Heart left ventricle (tissue), 16 donors: ENCODE measurements around the gene MAPK4. TPM values are rescaled to one million over a fixed set of nuclear protein-coding genes. Genes with fewer than 3 reads are reported as not detected.
"Not testable (repeated sequence)": the region's sequence is repeated elsewhere in the genome, so short reads cannot be mapped to it uniquely, and the experiment has no call there.

Experiments used
- ATAC-seq, 4 donors: fragments of 200-7000 bp; cut with Tn5 transposase; one replicate each; pipeline ENCODE4 v1.9.1; 2020 to 2022; ENCODE audit warnings: moderate library complexity in 4 of 4, mild to moderate bottlenecking in 3 of 4, moderate number of reproducible peaks in 1 of 4
- DNase-seq, 5 donors: peaks; one replicate each; pipeline ENCODE4 v3.0.0-alpha.2; 2020
- H3K27ac ChIP-seq, 12 donors: fragments of 200-600 bp; sonication (generic) in 4 of 12; one replicate each; pipeline versions ENCODE4 v1.5.0 to v1.8.0; 2016 to 2022; ENCODE audit warnings: mild to moderate bottlenecking in 2 of 12
- H3K27me3 ChIP-seq, 9 donors: fragments of 200-600 bp; sonication (generic) in 2 of 9; one replicate each; pipeline versions ENCODE4 v1.5.1 to v1.8.0; 2016 to 2022; ENCODE audit warnings: mild to moderate bottlenecking in 3 of 9
- H3K36me3 ChIP-seq, 9 donors: fragments of 200-600 bp; sonication (generic) in 2 of 9; one replicate each; pipeline versions ENCODE4 v1.5.0 to v1.8.0; 2018 to 2022; ENCODE audit warnings: mild to moderate bottlenecking in 2 of 9
- H3K4me1 ChIP-seq, 12 donors: fragments of 200-600 bp; sonication (generic) in 4 of 12; one replicate each; pipeline versions ENCODE4 v1.5.0 to v1.8.0; 2016 to 2022; ENCODE audit warnings: mild to moderate bottlenecking in 3 of 12
- H3K4me3 ChIP-seq, 12 donors: fragments of 200-600 bp; sonication (generic) in 4 of 12; one replicate each; pipeline versions ENCODE4 v1.5.0 to v1.8.0; 2017 to 2022; ENCODE audit warnings: mild to moderate bottlenecking in 9 of 12, moderate library complexity in 4 of 12
- H3K9me3 ChIP-seq, 12 donors: fragments of 200-600 bp; sonication (generic) in 4 of 12; one replicate each; pipeline versions ENCODE4 v1.5.0 to v1.8.0; 2016 to 2022; ENCODE audit warnings: mild to moderate bottlenecking in 1 of 12
- CTCF ChIP-seq, 12 donors: fragments of 200-600 bp; sonication (generic) in 4 of 12; IDR thresholded peaks; one replicate each; pipeline versions ENCODE4 v1.5.0 to v1.8.0; 2018 to 2022; ENCODE audit warnings: antibody characterized with exemption in 12 of 12, mild to moderate bottlenecking in 5 of 12
- POLR2A ChIP-seq, 2 donors: fragments of 450-650 bp; IDR thresholded peaks; one replicate each; pipeline ENCODE4 v1.6.1; 2017; ENCODE audit warnings: antibody characterized with exemption in 2 of 2, mild to moderate bottlenecking in 2 of 2, moderate library complexity in 2 of 2
- WGBS, 4 donors: extraction: QIAGEN DNeasy Blood & Tissue Kit in 2 of 4; methylation state at CpG; one replicate each; pipeline versions ENCODE4 v1.1.5 to v1.1.7; 2013 to 2018; 5-methylcytosine and 5-hydroxymethylcytosine counted together
- intact Hi-C, 10 donors: fragments of 100-400 bp; cut with DNase I; formaldehyde crosslinking; loops; one replicate each; pipeline versions ENCODE4 v1.11.1 to v1.14.2; 2022
- polyA plus RNA-seq, 2 donors: library from polyadenylated mRNA; stranded (reverse); fragments of 200-250 nt; gene quantifications; one replicate each; pipeline ENCODE4 v1.2.3, GENCODE V29; 2013
- total RNA-seq, 9 donors: library from RNA; depleted of rRNA in 2 of 9; stranded (reverse); fragments of >200 nt in 2 of 9; fragmentation: NEBNext Ultra II Directional in 3 of 9; extraction: Animal tissue kit (Norgen Biotek cat#: 25700) in 3 of 9; gene quantifications; one replicate each; pipeline versions ENCODE4 v1.1.0 to v1.2.4, GENCODE V29; 2016 to 2023
- donor health status: ischemic (EF 13 %, LVEDD 7.1; RV severe dilation, severe dysfunction).
- donor health status: healthy with polysubstance abuse.
- donor health status: DM: no; HTN: yes; CAD: no.
- donor health status: DM: no; HTN: no; CAD: no.
- donor health status: ischemic (EF 25% LVEDD 6.9; RV normal size, moderate dysfunction).
- donor health status: ischemic (EF 25% LVEDD 5.7; RV mildly dilated, moderate dysfunction).
- donor health status: healthy.
- donor health status: DM: yes; HTN: yes; CAD: no.
- donor health status: ischemic (EF 35%, LVEDD 5.7; RV mildly dilated, moderate dysfunction).
- donor health status: nonischemic (EF 11% LVEDD 7.7; RV severe dilation, severe dysfunction).
- donor health status: DM: yes; HTN: yes; CAD: no.
- donor health status: PGD.
- donor health status: ischemic (EF 29% LVEDD 5.4; RV normal size, mild dysfunction).
- donor health status: nonischemic (EF 23%, LVEDD 6.1; RV moderate dilation, normal function).

The MAPK4 gene
- total and polyA plus RNA-seq, 11 donors: 8.5 to 169 (median 30.1) TPM

- H3K9me3 ChIP-seq: peaks cover 0 to 6% (median 2%) of the 10 kb centered on the region in 12 donors
- no peak for TF ChIP-seq CTCF (IDR thresholded peaks at IDR 0.05)
- TF ChIP-seq POLR2A (IDR thresholded peaks at IDR 0.05): no peak
- H3K27ac ChIP-seq: no peak overlapping the region
- 61 to 82% (median 63%) methylated on average over 3 of the region's 3 CpGs for WGBS, 4 donors
- no peaks in the 10 kb centered on the region for H3K36me3 ChIP-seq
- intact Hi-C loops: no loop called here
- H3K4me1 ChIP-seq: no peaks in the 10 kb centered on the region
- DNase-seq (no peak), ATAC-seq (no peak)
- no peaks in the 10 kb centered on the region for H3K27me3 ChIP-seq
- no peak overlapping the region for H3K4me3 ChIP-seq
Observed at GRCh38 chr18:50527636-50528307, 32.1 kb upstream of the MAPK4 start.

GRCh38 chr18:50528806-50529205, 31.1 kb upstream of the MAPK4 start:
- Histone ChIP-seq H3K4me3 (no peak overlapping the region), H3K27ac (no peak overlapping the region), H3K36me3 (no peaks in the 10 kb centered on the region), H3K9me3 (peaks cover 0 to 16% (median 7%) of the 10 kb centered on the region in 12 donors), H3K27me3 (no peaks in the 10 kb centered on the region), H3K4me1 (no peaks in the 10 kb centered on the region)
- intact Hi-C loops: no loop called here
- TF ChIP-seq POLR2A (IDR thresholded peaks at IDR 0.05): no peak
- TF ChIP-seq CTCF (IDR thresholded peaks at IDR 0.05): no peak
- WGBS, 4 donors: 84 to 93% (median 88%) methylated on average over 5 of the region's 5 CpGs
- DNase-seq: no peak
- ATAC-seq: no peak

- WGBS, 4 donors: 79 to 91% (median 83%) methylated on average over 2 of the region's 2 CpGs
- H3K27ac ChIP-seq, H3K4me1 ChIP-seq, intact Hi-C loops, ATAC-seq, H3K27me3 ChIP-seq, H3K4me3 ChIP-seq, DNase-seq, H3K36me3 ChIP-seq: not testable (repeated sequence)
- H3K9me3 ChIP-seq: peaks cover 0 to 26% (median 12%) of the 10 kb centered on the region in 12 donors
Observed at GRCh38 chr18:50533822-50534221, 26.1 kb upstream of the MAPK4 start.

GRCh38 chr18:50544476-50544875, 15.4 kb upstream of the MAPK4 start:
- H3K9me3 ChIP-seq, ATAC-seq, H3K27ac ChIP-seq, H3K36me3 ChIP-seq, H3K4me1 ChIP-seq, H3K27me3 ChIP-seq, intact Hi-C loops, H3K4me3 ChIP-seq, DNase-seq: not testable (repeated sequence)
- 80 to 85% (median 85%) methylated on average over 4 of the region's 4 CpGs for WGBS, 4 donors

GRCh38 chr18:50545936-50546335, 14.0 kb upstream of the MAPK4 start:
- no peak overlapping the region for H3K4me3 ChIP-seq
- DNase-seq: no peak
- peaks cover 0 to 4% (median 0%) of the 10 kb centered on the region in 12 donors for H3K9me3 ChIP-seq
- TF ChIP-seq POLR2A (IDR thresholded peaks at IDR 0.05): no peak
- no peak for TF ChIP-seq CTCF (IDR thresholded peaks at IDR 0.05)
- WGBS, 4 donors: 79 to 90% (median 81%) methylated on average over 19 of the region's 19 CpGs
- no peaks in the 10 kb centered on the region for H3K36me3 ChIP-seq
- H3K27ac ChIP-seq: no peak overlapping the region
- intact Hi-C loops: no loop called here
- no peak for ATAC-seq
- H3K4me1 ChIP-seq: no peaks in the 10 kb centered on the region
- no peaks in the 10 kb centered on the region for H3K27me3 ChIP-seq
